Measurements from ENCODE around the gene STRADA. TPM values are rescaled to one million over a fixed set of nuclear protein-coding genes. Genes with fewer than 3 reads are reported as not detected.

Gene STRADA, protein sequence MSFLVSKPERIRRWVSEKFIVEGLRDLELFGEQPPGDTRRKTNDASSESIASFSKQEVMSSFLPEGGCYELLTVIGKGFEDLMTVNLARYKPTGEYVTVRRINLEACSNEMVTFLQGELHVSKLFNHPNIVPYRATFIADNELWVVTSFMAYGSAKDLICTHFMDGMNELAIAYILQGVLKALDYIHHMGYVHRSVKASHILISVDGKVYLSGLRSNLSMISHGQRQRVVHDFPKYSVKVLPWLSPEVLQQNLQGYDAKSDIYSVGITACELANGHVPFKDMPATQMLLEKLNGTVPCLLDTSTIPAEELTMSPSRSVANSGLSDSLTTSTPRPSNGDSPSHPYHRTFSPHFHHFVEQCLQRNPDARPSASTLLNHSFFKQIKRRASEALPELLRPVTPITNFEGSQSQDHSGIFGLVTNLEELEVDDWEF
- 10 to 100 TPM; 47.5 to 48.2 TPM for total RNA-seq

- ChIA-PET CTCF (interaction anchor here (1.2 to 1.4 kb wide), 2 partner anchors 31 to 44 kb away, joined by 3 to 7 read pairs; partner anchors contain the start of gene CCDC47), POLR2A (interaction anchor here (0.6 to 2.9 kb wide), 10 partner anchors 14 to 93 kb away, joined by 3 to 19 read pairs (median 6); partner anchors contain the start of genes CCDC47, DDX42 and LIMD2)
Measured at GRCh38 chr17:63741408-63742173, at the start of gene STRADA. Gene STRADA, minus strand, starts transcription at chr17:63741799. Its CDS starts 13,430 bp downstream, at chr17:63728369.

DNA sequence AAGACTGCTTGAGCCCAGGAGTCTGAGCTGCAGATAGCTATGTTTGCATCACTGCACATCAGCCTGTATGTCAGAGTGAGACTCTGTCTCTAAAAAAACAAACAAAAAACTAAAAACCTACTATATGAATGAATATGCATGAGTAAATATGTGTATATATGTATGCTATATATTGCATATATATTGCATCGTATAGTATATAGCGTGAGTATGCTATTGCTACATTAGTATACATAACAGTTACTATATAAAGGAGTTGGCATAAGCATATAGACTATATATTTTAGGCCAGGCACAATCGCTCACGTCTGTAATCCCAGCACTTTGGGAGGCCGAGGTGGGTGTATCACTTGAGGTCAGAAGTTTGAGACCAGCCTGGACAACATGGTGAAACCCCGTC is 48.5 kb upstream of the STRADA start:
- CTCF ChIA-PET = no interaction called here
- POLR2A ChIA-PET = interaction anchor here (0.8 kb wide), 1 partner anchor 37 kb away, joined by 3 read pairs; the partner anchor contains the start of gene PSMC5

- POLR2A ChIA-PET = no interaction called here
- CTCF ChIA-PET = interaction anchor here (1.0 kb wide), 1 partner anchor 12 kb away, joined by 3 read pairs; no protein-coding TSS in a partner anchor
Measured at GRCh38 chr17:63786971-63787711, 45.5 kb upstream of the STRADA start.

GRCh38 chr17:63786117-63786516 is 44.5 kb upstream of the STRADA start:
- CTCF ChIA-PET = interaction anchor here (1.0 kb wide), 1 partner anchor 11 kb away, joined by 3 read pairs; no protein-coding TSS in a partner anchor
- POLR2A ChIA-PET = no interaction called here

DNA sequence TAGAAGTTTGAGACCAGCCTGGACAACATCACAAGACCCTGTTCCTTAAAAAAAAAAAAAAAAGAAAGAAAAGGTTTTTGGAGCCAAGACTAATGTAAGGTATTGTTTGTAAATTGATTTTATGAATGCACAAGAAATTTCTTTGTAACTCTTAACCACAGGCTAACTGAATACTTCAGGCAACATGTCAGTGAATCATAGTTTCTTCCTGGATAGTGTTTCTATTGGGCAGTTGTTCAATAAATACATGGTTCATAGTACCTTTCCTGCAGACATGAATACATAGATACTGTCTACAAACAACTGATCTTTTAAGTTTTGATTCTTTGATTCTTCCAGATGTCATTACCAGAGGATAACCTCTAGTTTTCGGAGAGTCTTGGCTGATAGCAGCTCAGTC is 44.0 kb upstream of the STRADA start:
- CTCF ChIA-PET = no interaction called here
- POLR2A ChIA-PET = no interaction called here

- POLR2A ChIA-PET = interaction anchor here (0.6 kb wide), 1 partner anchor 169 kb away, joined by 3 read pairs; no protein-coding TSS in a partner anchor
- CTCF ChIA-PET = interaction anchor here (0.6 kb wide), 1 partner anchor 52 kb away, joined by 3 read pairs; no protein-coding TSS in a partner anchor
Measured at GRCh38 chr17:63783522-63783921, 41.9 kb upstream of the STRADA start.

DNA sequence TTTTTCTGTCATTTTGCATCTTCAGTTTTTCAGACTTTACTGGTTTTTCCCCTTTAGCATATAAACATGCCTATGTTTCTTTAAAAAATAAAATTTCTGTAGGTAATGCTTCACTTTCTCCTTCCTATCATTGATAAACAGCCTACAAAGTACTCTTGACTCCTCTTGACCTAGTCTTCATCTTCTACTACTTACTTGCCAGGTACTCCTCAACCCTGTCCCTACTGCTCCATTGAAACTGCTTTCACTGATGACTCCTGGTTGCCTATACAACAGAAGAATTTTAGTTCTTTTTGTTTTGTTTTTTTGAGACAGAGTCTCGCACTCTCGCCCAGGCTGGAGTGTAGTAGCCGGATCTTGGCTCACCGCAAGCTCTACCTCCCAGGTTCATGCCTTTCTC is 39.3 kb upstream of the STRADA start:
- POLR2A ChIA-PET = no interaction called here
- CTCF ChIA-PET = interaction anchor here (1.1 kb wide), 1 partner anchor 13 kb away, joined by 3 read pairs; no protein-coding TSS in a partner anchor

DNA sequence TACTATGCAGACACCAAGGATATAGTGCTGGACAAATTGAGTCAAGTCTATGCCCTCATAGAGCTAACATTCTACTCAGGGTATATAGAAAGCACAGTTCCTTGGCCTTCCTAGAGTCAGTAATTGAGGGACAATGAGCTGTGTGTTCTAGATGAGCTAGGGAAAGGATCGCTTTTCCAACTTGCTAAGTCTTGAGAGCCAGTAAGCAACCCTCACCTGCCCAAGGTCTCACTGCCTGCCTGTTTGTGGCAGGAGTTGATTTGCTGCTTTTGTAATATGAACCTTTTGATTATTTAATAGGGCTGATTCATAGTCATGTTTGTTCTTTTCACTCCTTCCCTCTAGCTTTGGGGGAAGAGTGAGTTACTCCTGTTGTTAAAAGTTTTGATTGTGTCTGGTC is 38.9 kb upstream of the STRADA start:
- POLR2A ChIA-PET = no interaction called here
- CTCF ChIA-PET = no interaction called here

DNA sequence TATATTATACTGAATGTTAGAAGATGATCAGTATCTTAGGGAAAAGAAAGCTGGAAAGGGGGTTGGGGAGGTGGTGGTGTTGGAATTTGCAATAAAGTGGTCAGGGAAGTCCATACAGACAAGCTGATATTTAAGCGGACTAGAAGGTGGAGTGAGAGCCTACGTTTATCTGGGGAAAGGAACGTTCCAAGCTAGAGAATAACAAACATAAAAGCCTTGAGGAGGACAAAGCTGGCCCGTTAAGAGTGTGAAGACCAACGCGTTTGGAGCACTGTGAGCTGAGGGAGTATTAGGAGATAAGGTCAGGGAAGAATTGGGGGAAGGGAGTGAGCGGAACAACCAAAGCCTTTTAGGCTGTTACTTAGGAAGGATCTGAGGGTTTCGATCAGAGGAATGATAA is 33.8 kb upstream of the STRADA start:
- POLR2A ChIA-PET = interaction anchor here (3.4 to 3.9 kb wide), 2 partner anchors 33 to 74 kb away, joined by 19 to 21 read pairs; partner anchors contain the start of genes LIMD2 and STRADA
- CTCF ChIA-PET = interaction anchor here (0.5 to 1.4 kb wide), 2 partner anchors 11 to 73 kb away, joined by 3 read pairs; no protein-coding TSS in a partner anchor

DNA sequence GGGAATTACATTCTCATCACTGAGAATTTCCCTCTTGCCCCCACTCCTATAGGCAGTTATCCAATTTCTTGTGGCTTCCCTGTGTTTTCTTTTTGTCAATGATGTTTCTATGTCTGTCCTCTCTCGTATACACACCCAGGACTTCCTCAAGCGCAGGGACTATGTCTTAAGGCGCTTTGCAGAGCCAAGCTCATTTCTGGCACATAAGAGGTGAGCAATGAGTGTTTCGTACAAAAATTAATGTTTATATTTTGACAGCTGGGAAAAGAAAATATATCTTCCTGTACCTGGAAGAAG is 33.3 kb upstream of the STRADA start:
- ChIA-PET POLR2A (interaction anchor here (2.2 to 3.9 kb wide), 4 partner anchors 33 to 73 kb away, joined by 9 to 21 read pairs (median 18); partner anchors contain the start of genes FTSJ3, LIMD2, PSMC5 and STRADA), CTCF (interaction anchor here (0.6 to 1.4 kb wide), 2 partner anchors 74 to 340 kb away, joined by 3 to 5 read pairs; no protein-coding TSS in a partner anchor)

DNA sequence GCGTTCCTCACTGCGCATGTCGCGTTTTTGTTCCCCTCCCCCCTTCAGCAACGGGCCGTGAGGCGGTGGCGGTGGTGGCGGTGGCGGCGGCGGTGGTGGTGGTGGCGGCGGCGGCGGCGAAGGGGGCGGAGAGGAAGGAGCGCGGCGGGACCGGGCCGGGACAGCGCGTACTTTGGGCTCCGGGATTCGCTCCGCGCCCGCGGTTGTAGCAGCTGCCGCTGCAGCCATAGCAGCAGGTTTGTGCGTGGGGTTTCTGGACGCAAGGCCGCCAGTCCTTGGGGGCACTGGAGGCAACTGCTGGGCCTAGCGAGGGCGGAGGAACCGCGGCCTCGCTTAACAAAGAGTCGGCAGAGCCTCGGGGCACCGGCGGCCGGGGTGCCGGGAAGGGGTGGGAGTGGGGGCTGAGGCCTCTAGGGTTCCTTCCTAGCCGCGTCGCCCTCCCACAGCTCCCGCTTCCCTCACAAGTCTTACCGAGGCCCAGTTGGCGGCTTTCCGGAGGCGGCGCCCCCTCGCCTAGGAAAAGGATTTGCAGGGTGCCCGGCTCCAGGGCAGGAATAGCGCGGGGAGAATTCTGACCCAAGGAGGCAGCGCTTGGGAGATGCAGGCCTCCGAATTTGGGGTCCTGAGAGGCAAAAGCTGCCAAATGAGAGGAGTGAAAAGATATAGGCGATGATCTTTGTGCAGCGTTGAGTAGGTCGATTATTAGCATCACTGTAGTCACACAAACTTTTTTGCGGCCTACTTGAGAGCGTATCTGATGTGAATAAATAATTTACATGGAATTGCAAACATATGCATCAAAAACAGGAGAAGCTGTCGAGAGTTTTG is 32.8 kb upstream of the STRADA start, which contains the start of gene DDX42:
DDX42 (plus strand) TSS at position 30 of the 828 bp plus-strand sequence. CDS start 12,880 bp downstream, outside the sequence.
- CTCF ChIA-PET = interaction anchor here (0.6 to 2.0 kb wide), 4 partner anchors 74 to 349 kb away, joined by 3 to 7 read pairs (median 6); no protein-coding TSS in a partner anchor
- POLR2A ChIA-PET = interaction anchor here (0.7 to 3.9 kb wide), 9 partner anchors 17 to 731 kb away, joined by 3 to 21 read pairs (median 8); partner anchors contain the start of genes FTSJ3, LIMD2, MAP3K3 and PSMC5

DNA sequence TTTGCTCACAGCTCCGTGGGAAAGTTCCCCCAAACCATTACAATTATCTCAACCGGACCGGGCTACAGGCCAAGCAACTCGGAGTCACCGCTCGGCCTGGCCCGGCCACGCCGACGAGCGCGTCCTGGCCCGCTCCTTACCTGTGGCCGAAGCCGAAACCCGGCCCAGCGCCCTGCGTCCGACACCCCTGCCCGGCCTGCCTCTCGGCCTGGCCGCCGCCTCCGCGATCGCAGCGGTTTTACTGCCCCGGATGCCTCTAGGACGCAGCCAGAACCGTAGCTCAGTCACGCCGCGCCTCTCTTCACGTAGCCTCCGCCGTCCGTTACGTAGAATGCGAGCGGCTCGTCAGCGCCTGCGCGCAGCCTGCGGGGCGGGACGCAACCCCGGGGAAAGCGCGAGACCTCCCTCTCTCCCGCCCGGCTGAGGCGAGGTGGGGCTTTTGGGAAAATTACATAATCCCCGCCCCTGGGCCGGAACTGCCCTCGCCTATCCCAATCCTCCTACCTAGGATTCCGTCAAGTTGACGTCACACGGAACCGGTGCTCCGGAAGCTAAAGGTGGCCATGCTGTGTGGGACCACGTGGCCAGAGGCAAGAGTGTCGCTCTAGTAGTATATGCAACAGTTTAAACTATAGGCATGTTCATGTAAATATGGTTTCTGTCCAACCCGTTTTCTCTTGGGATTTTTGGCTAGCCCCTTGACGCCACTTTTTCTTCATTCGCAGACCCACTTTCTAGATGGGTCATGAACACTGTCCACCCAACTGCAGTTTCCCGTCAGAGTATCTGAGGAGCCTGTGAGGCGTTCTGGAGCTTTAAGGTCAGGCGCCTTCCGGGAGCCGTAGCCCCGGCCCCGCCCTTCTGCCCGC is 31.9 kb upstream of the STRADA start, which contains the start of gene CCDC47:
CCDC47 (minus strand) TSS at position 326 of the 869 bp plus-strand sequence. CDS start 7,422 bp downstream, outside the sequence.
- CTCF ChIA-PET = interaction anchor here (0.8 to 2.0 kb wide), 5 partner anchors 26 to 348 kb away, joined by 3 to 7 read pairs (median 6); no protein-coding TSS in a partner anchor
- POLR2A ChIA-PET = interaction anchor here (0.7 to 3.9 kb wide), 13 partner anchors 12 to 732 kb away, joined by 3 to 21 read pairs (median 4); partner anchors contain the start of genes FTSJ3, LIMD2, MAP3K3 and PSMC5

DNA sequence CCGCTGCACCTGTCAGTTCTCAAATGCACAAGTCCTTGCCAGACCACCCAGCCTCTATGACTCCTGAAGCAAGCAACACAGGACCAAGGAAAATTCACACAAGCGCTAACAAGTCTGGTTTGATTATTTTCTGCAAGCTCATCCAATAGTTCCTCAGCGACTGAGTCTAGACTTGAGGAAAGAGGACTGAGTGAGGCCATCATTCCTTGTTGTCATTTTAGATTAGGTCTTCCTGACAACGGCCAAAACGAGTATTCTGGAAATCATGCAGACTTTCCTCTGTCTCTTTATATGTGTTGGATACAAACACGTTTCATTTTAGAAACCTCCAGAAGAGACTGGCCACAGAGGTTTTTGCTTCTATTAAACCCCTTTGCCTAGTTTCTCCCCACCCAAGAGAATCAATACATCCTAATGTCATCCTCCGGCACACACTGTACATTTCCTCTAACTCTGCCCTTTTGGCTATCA is 31.2 kb upstream of the STRADA start:
- CTCF ChIA-PET = interaction anchor here (0.8 to 2.0 kb wide), 4 partner anchors 25 to 75 kb away, joined by 3 to 7 read pairs (median 4); no protein-coding TSS in a partner anchor
- POLR2A ChIA-PET = interaction anchor here (1.0 to 3.9 kb wide), 6 partner anchors 30 to 76 kb away, joined by 3 to 21 read pairs (median 14); partner anchors contain the start of genes FTSJ3, LIMD2, PSMC5 and STRADA

DNA sequence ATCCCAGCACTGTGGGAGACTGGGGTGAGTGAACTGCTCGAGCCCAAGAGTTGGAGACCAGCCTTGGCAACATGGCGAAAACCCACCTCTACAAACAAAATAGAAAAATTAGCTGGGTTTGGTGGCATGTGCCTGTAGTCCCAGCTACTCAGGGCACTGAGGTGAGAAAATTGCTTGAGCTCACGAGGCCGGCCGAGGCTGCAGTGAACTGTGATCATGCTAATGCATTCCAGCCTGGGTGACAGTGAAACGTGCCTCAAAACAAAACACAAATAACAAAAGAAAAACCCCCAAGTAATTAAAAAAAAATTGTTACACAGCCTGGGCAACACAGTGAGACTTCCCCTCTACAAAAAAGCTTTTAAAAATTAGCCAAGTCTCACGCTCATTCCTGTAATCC is 26.8 kb upstream of the STRADA start:
- CTCF ChIA-PET = interaction anchor here (1.2 kb wide), 1 partner anchor 44 kb away, joined by 3 read pairs; no protein-coding TSS in a partner anchor
- POLR2A ChIA-PET = no interaction called here

DNA sequence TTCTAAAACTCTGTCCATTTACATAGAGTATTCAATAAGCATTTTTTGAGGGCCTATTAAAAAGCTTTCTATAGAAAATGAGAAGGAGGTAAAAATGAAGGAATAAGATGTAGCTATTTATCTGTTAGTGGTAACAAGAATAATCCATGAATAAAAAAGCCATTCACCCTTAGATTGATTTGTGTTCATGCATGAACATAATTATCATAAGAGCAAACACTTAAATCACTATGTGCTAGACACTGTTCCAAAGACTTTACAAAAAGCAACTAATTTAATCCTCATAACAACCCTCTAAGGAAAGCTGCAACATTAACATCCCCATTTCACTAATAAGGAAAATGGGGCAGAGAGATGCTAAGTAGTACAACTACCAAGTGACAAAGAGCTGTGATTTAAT is 25.2 kb upstream of the STRADA start:
- ChIA-PET POLR2A (interaction anchor here (0.6 kb wide), 1 partner anchor 26 kb away, joined by 4 read pairs; no protein-coding TSS in a partner anchor), CTCF (no interaction called here)

- ChIA-PET CTCF (interaction anchor here (0.9 kb wide), 1 partner anchor 67 kb away, joined by 4 read pairs; no protein-coding TSS in a partner anchor), POLR2A (interaction anchor here (0.6 kb wide), 1 partner anchor 43 kb away, joined by 5 read pairs; no protein-coding TSS in a partner anchor)
Measured at GRCh38 chr17:63764716-63765115, 23.1 kb upstream of the STRADA start.

Measured in activated CD8-positive, alpha-beta memory T cell treated with anti-CD3 and anti-CD28 coated beads for 36 hours (primary cell).